ENCODE results near the gene ZNF107. TPM values are rescaled to one million over a fixed set of nuclear protein-coding genes. Genes with fewer than 3 reads are reported as not detected.

ZNF107 gene
- total RNA-seq, 1 donor, result 1.8 TPM

GRCh38 chr7:64643566-64643965, 22.4 kb upstream of the ZNF107 start:
- no peaks in the 10 kb centered on the region for H3K4me1 ChIP-seq (ENCODE audit: insufficient read depth, low read length)
- H3K4me2 ChIP-seq (ENCODE audit: insufficient read depth, low read length), result no peak overlapping the region
- no peaks in the 10 kb centered on the region for H3K27me3 ChIP-seq (ENCODE audit: insufficient read depth, low read length)
- H3K79me2 ChIP-seq (ENCODE audit: insufficient read depth, low read length), result no peaks in the 10 kb centered on the region
- no peaks in the 10 kb centered on the region for H3K9me3 ChIP-seq (ENCODE audit: low read depth, low read length)
- no peak overlapping the region for H2AFZ ChIP-seq (ENCODE audit: low read length)
- DNase-seq (ENCODE audit: insufficient read length, low spot score, missing footprints), result no peak
- H4K20me1 ChIP-seq (ENCODE audit: insufficient read depth, low read length), result no peaks in the 10 kb centered on the region
- no peak overlapping the region for H3K27ac ChIP-seq (ENCODE audit: low read depth, low read length)
- H3K4me3 ChIP-seq (ENCODE audit: insufficient read depth, low read length), result no peak overlapping the region
- no peak for TF ChIP-seq CTCF (IDR thresholded peaks at IDR 0.05; ENCODE audit: extremely low read depth, low read depth, low read length)
- no peaks in the 10 kb centered on the region for H3K36me3 ChIP-seq (ENCODE audit: insufficient read depth, low read length)

- Histone ChIP-seq H4K20me1 (ENCODE audit: insufficient read depth, low read length) (no peaks in the 10 kb centered on the region), H3K4me2 (ENCODE audit: insufficient read depth, low read length) (no peak overlapping the region), H3K4me1 (ENCODE audit: insufficient read depth, low read length) (no peaks in the 10 kb centered on the region), H3K9me3 (ENCODE audit: low read depth, low read length) (peaks cover 2% of the 10 kb centered on the region), H3K36me3 (ENCODE audit: insufficient read depth, low read length) (no peaks in the 10 kb centered on the region), H2AFZ (ENCODE audit: low read length) (no peak overlapping the region), H3K4me3 (ENCODE audit: insufficient read depth, low read length) (no peak overlapping the region), H3K79me2 (ENCODE audit: insufficient read depth, low read length) (no peaks in the 10 kb centered on the region), H3K27ac (ENCODE audit: low read depth, low read length) (no peak overlapping the region), H3K27me3 (ENCODE audit: insufficient read depth, low read length) (no peaks in the 10 kb centered on the region)
- no peak for TF ChIP-seq CTCF (IDR thresholded peaks at IDR 0.05; ENCODE audit: extremely low read depth, low read depth, low read length)
- no peak for DNase-seq (ENCODE audit: insufficient read length, low spot score, missing footprints)
Measured at GRCh38 chr7:64651203-64651602, 14.7 kb upstream of the ZNF107 start.

GRCh38 chr7:64651632-64652165, 14.2 kb upstream of the ZNF107 start:
- Histone ChIP-seq H3K4me1 (ENCODE audit: insufficient read depth, low read length) (no peaks in the 10 kb centered on the region), H3K9me3 (ENCODE audit: low read depth, low read length) (peaks cover 2% of the 10 kb centered on the region), H3K27me3 (ENCODE audit: insufficient read depth, low read length) (no peaks in the 10 kb centered on the region), H3K79me2 (ENCODE audit: insufficient read depth, low read length) (no peaks in the 10 kb centered on the region), H4K20me1 (ENCODE audit: insufficient read depth, low read length) (no peaks in the 10 kb centered on the region), H3K4me2 (ENCODE audit: insufficient read depth, low read length) (no peak overlapping the region), H3K4me3 (ENCODE audit: insufficient read depth, low read length) (no peak overlapping the region), H3K36me3 (ENCODE audit: insufficient read depth, low read length) (no peaks in the 10 kb centered on the region), H3K27ac (ENCODE audit: low read depth, low read length) (no peak overlapping the region), H2AFZ (ENCODE audit: low read length) (no peak overlapping the region)
- TF ChIP-seq CTCF (IDR thresholded peaks at IDR 0.05; ENCODE audit: extremely low read depth, low read depth, low read length), result no peak
- DNase-seq (ENCODE audit: insufficient read length, low spot score, missing footprints), result no peak

GRCh38 chr7:64653721-64654401, 12.1 kb upstream of the ZNF107 start:
- Histone ChIP-seq H3K4me3 (ENCODE audit: insufficient read depth, low read length) (no peak overlapping the region), H3K36me3 (ENCODE audit: insufficient read depth, low read length) (no peaks in the 10 kb centered on the region), H3K4me1 (ENCODE audit: insufficient read depth, low read length) (no peaks in the 10 kb centered on the region), H3K79me2 (ENCODE audit: insufficient read depth, low read length) (no peaks in the 10 kb centered on the region), H3K9me3 (ENCODE audit: low read depth, low read length) (peaks cover 2% of the 10 kb centered on the region), H3K27ac (ENCODE audit: low read depth, low read length) (no peak overlapping the region), H3K4me2 (ENCODE audit: insufficient read depth, low read length) (no peak overlapping the region), H3K27me3 (ENCODE audit: insufficient read depth, low read length) (no peaks in the 10 kb centered on the region), H2AFZ (ENCODE audit: low read length) (no peak overlapping the region), H4K20me1 (ENCODE audit: insufficient read depth, low read length) (no peaks in the 10 kb centered on the region)
- TF ChIP-seq CTCF (IDR thresholded peaks at IDR 0.05; ENCODE audit: extremely low read depth, low read depth, low read length), result no peak
- DNase-seq (ENCODE audit: insufficient read length, low spot score, missing footprints), result no peak
